GF-D8 (cell line): Measurements from ENCODE around the gene ANKFN1.
"Not testable (repeated sequence)": the region's sequence is repeated elsewhere in the genome, so short reads cannot be mapped to it uniquely, and the experiment has no call there.

Source experiments
- DNase-seq: peaks from one replicate; lab custom pipeline; 2025; lab: John Stamatoyannopoulos, UW

Gene ANKFN1

GRCh38 chr17:56184650-56185049 lies 31.4 kb downstream of the ANKFN1 start:
- DNase-seq, result no peak

DNA sequence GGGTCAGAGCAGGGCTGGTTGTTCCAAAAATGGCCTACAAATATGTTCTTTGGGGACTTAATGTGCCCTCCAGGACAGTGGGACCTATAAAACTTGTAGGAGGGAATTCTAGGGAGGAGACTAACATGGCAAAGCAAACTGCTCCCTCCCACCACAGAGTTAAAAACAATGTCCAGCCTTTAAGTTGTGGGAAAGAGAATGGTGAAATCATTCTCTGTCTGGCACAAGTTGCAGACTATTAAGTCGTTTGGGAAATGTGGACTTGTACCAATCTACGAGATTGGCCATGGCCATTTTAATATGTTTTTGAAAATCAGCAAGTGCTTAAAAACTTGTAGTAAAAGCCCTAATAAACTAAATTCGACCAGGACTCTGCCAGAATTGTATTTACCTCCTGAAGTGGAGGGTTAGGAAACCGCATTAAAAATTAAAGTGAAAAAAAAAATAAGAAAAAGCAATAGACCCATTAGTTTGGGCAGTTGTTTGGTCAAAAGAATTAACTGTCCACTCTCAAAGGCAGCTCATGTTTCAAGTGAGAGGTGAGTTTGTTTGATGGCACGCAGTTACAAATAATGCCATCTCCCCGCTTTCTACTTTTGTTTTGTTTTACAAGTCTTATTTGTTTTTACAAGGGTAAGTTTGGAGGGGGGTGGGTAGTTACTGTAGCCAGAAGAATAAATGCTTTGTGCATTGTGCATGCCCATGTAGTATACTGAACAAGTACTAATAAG lies 32.4 kb downstream of the ANKFN1 start:
- no peak for DNase-seq

GRCh38 chr17:56186222-56186786 lies 33.0 kb downstream of the ANKFN1 start:
- no peak for DNase-seq

GRCh38 chr17:56203430-56203829 lies 50.2 kb downstream of the ANKFN1 start:
- DNase-seq, result no peak

- DNase-seq, result no peak
These were observed 53.1 kb downstream of the ANKFN1 start for GRCh38 chr17:56206351-56206750.

- no peak for DNase-seq
These were observed 59.8 kb downstream of the ANKFN1 start for GRCh38 chr17:56213031-56213430.

DNA sequence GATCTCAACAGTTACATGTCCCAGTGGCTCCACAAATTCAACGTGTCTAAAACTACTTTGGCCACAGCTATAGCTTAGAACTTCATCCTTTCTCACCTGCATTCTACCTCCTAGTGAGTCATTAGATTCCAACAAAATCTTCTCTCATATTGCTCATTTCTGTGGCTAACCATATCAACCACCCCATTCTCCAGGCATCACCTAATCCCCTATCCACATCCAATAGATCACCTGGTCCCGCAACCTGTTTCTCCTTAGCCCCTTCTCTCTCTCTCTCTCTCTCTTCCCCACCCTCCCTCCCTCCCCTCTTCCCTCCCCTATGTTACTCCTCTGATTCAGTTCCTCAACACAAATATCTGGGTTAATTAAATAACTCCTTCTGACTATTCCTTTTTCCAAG lies 64.6 kb downstream of the ANKFN1 start:
- no peak for DNase-seq

DNA sequence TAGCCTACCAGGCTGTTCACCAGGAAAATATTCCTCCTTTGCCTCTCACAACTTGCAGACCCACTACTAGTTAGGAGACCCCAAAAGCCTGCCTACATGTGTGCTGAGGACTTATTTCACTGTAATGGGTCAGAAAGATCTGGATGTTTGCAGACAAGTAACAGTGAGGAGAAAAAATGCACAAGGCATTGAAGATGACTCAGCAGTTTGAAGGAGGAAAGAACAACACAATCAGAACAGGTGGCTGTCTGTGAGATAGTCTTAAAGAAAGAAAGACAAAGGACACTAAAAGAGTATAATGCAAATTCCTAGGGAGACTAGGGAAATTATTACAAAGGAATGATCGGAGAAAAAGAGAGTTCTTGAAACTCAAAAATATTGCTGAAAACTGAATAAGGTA lies 69.0 kb downstream of the ANKFN1 start:
- no peak for DNase-seq

- no peak for DNase-seq
These were observed 77.4 kb downstream of the ANKFN1 start for GRCh38 chr17:56230660-56231059.

GRCh38 chr17:56231252-56231651 lies 78.0 kb downstream of the ANKFN1 start:
- no peak for DNase-seq

DNA sequence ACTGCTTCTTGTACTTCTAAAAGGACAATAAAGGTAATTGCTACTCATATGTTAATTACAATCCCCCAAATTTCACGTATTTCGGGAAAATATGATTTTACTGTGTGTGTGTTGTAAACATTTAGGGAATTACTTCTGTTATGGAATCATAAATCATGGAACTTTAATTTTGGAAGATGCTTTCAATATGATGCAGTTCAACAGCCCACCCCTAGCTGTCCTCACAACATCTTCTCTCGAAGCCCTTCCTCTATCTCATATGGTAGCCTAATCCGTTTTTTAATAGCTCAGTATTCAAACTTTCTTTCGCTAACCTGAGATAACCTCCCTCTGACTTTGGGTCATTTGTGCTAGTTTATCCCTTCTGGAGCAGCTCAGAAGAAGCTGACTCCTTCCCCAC lies 78.4 kb downstream of the ANKFN1 start:
- no peak for DNase-seq

DNA sequence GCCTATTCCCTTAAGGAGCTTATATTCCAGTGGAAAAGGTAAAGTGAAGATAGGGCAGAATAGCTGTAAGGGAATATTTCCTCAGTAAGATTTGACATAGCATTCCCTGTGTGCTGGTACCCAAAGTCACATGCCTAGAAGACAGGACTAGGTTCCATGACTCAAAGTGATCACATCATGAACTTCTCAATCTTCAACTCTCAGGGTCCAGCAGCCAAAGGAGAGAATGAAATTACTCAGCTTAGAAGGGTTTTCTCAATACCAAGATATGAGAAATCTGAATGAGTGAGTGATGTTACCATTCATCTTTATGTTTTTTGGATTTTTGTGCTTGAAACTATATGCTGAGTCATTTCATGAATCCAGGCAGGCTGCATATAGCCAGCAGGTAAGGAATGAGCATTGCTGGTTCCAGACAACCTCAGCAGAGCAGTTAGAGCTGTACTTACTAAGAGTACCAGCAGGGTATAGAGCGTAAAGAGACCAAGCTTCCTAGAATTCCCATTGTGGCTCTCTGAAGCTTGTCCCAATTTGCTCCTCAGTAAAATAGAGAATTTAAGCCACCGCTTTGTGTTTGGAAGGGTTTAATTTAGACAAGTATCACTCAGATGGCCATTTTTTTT lies 91.1 kb downstream of the ANKFN1 start:
- no peak for DNase-seq

DNA sequence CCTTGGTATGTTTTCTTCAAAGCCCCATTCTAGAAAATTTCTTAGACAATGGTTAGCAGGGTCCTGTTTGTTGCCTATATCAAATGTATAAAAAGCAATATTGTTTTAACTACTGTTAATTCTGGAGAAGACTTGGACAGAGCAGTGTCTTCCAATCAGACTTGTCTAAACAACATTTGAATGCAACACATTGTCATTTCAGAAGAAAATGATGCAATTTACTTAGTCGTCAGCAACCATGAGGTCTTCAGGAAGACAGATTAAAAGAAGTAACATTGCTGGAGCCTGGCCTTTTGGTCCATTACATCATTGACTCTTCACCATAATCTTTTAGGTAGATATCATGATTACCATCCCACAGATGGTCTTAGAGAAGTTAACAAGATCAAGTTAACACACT lies 94.5 kb downstream of the ANKFN1 start:
- no peak for DNase-seq

DNA sequence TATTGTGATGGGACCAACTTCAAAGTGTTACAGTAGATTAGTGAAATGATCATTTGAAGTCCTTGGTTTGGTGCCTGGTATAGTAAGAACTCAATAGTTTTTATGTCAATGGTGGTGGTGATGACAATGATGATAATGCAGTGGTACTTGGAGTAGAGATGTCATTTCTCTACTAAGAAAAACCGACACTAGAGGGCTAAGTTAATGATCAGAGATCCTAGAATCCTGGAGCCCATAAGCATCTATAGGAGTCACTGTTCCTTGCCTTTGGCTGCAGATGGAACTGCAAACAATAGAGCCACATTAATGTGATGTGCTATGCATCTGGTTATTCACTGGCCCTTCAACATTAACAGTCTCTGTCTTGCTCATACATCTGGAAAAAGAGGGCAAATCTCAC lies 103.8 kb downstream of the ANKFN1 start:
- no peak for DNase-seq

- no peak for DNase-seq
These were observed 107.2 kb downstream of the ANKFN1 start for GRCh38 chr17:56260376-56261002.

- DNase-seq, result no peak
These were observed 109.5 kb downstream of the ANKFN1 start for GRCh38 chr17:56262803-56263202.

DNA sequence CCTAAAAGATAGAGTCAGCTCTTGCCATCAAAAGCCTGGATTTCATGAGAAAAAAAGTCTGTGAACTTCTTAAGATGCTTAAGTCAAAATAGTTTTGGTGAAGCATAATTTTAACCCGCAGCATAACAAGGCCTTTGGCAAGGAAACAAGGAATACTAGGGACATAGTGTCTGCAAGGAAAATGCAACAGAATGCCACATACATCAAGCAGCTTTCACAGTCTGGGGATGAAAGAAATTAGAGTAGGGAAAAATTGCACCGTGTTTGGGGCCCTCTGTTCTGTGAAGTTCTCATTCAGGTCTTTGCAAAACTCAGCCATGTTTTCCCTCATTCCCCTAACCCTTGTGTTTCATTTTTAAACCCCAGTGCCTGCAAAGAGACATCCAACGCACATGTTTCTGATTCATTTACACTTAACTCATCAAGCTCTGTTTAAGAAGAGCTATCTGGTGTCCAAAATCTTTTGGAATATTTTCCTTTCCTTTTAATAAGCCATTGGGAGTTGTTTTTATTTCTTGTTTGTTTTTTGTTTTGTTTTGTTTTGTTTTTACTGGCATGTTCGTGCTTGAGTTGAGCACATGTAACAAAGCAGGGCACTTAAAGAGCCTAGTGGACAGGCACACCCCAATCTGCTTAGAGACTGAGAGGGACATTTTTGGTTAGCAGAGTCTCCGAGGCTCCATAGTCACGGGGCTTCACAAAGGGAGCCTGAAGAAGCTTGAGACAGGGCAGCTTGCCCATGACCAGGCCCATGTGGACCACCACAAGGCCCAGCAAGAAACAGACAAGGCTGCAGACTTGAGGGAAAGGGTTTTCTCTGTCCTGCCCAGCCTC lies 116.5 kb downstream of the ANKFN1 start:
- no peak for DNase-seq

DNA sequence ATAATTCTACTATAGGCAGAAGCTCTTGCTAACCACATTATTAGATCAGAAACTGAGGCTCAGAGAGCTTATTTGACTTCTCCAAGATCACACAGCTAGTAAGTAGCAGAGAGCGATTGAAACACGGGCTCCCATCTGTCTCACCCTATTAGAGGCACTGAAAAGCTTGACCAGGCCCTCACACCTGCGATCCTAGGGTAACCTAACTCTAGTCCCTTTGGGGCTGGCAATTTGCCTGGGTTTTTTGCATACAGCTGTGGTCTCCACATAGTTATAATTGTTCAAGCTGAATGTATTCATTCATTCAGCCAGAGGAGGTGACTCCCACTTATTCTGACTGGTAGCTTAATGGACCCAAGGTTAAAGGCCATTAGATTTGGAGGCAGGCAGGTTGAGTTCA lies 121.2 kb downstream of the ANKFN1 start:
- DNase-seq, result no peak

GRCh38 chr17:56284482-56284881 lies 131.2 kb downstream of the ANKFN1 start:
- DNase-seq, result no peak

DNA sequence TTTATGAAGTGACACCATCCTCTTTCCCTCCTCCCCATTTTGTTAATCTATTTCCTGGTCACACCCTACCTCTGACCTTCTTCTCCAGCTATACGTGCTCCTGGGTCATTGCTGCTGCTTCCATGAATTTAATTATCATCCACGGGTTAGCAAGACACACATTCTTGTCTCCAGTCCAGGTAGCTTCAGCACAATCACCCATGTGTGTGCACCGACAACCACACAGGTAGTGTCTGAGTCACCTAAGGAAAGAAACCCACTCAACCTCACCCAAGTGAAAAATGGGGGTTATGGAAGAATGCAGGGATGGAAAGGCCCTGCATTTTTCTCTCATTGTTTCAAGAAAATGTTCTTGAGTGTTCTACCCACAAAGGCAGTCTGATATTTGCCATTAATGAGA lies 135.5 kb downstream of the ANKFN1 start:
- not testable (repeated sequence) for DNase-seq

DNA sequence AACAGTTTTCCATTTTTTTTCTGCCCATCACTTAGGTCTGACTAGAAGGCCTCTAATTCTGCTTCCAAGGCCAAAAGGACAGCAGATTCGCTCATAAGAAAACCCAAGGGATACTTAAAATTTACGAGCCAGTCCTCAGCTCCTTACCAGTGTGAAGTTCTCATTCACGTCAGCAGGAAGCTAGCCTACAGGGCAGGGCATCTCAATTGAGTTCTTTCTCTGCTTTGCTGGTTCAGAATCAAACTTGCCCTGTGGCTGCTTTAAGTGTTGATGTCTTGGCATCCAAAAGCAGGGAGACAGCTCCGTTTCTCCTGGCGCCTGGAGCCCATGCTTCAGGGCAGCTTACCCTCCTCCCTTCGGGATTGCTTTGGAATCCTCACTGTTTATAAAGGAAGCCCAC lies 136.0 kb downstream of the ANKFN1 start:
- no peak for DNase-seq

- DNase-seq, result no peak
These were observed 137.0 kb downstream of the ANKFN1 start for GRCh38 chr17:56290101-56290801.
